HG02588 (cell line): ENCODE data around the gene RAP1A.
A peak's percentile ranks its signal among the peaks of the same experiment; 100 is the strongest.
"Not testable (repeated sequence)": the region's sequence is repeated elsewhere in the genome, so short reads cannot be mapped to it uniquely, and the experiment has no call there.

Experiments used
- ATAC-seq: cut with Tn5 transposase; IDR thresholded peaks from one replicate; pipeline ENCODE4 v1.9.1; 2021; ENCODE audit warnings: mild to moderate bottlenecking, moderate library complexity; ENCODE audit not compliant: unreplicated experiment

The RAP1A gene

DNA sequence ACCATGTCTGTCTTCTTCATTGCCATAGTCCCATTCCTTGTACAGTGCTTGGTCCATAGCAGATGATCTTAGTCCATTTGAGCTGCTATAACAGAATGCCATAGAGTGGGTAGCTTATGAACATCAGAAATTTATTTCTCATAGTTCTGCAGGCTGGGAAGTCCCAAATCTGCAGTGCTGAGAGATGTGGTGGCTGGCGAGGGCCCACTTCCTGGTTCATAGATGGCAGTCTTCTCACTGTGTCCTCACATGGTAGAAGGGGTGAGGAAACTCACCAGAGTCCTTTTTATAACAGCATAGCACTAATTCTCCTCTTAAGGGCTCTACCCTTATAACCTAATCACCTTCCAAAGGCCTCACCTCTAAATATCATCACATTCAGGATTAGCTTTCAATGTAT lies 23.1 kb upstream of the RAP1A start:
- ATAC-seq = no peak

DNA sequence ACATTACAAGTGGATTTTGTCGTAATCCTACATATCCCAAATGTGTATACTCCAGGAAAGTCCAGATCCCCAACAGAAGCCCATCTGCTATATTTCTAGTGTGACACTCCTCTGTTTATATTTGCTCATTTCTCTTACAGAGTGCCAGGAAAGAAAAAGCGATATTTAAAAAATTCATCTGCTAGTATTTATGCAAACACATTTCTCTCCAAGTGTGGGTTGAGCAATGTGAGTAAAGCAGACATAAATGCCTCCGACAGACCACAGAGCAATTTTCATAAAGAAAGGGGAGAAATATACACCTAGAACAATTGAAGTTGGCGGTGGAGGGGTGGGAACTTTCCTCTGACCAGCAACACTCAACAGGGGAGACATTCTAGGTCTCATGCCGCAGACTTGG lies 22.2 kb upstream of the RAP1A start:
- ATAC-seq = no peak

DNA sequence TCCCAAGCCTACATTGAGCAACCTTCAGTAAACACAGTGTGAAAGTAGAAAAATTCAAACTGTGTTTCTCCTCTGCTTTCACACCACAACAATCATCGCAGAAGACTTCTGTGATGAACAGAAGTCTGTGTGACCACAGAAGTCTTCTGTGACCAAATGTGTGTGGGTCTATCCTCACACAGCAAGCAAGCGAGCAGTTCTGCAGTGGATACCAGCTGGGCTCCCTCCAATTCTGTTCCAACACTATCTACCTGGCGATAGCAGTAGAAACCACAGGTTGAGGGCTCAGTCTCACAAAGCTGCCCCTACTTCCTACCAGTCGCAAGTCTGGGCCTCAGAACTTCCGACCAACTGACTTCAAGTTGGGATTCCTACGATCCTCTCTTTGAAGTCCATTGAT lies 21.0 kb upstream of the RAP1A start:
- ATAC-seq = no peak

DNA sequence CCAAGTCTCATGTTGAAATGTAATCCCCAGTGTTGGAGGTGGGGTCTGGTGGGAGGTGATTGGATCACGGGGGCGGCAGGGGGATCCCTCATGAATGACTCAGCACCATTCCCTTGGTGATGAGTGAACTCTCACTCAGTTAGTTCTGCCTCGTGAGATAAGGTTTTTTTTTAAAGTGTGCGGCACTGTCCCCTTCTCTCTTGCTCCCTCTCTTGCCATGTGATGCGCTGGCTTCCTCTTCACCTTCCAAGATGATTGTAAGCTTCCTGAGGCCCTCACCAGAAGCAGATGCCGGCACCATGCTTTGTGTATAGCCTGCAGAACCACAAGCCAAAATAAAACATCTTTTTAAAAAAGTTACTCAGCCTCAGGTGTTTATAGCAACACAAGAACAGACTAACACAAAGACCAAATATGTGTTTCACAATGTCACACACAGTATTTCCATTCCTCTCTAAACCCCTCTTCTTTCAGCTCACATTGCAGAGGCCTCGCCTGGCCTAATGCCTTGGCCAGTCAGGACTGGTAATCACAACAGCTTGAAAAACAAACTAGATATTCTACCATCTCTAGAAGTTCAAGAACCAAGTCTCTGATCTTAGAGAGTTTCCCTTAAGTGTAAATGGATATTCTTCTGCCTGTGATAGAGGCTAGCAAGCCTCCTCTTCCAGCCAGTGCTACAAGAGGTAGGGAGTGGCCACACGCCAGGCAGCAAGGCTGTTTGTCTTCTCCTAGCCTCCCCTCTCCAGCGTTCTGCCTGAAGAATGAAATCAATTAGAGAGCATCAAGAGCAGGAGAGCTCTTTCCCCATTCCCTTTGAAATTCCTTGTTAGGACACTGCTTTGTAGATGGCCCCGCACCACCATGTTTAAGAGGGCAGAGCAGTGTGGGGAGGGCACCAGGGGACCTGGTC lies 19.6 kb upstream of the RAP1A start:
- ATAC-seq = peak; percentile 8

DNA sequence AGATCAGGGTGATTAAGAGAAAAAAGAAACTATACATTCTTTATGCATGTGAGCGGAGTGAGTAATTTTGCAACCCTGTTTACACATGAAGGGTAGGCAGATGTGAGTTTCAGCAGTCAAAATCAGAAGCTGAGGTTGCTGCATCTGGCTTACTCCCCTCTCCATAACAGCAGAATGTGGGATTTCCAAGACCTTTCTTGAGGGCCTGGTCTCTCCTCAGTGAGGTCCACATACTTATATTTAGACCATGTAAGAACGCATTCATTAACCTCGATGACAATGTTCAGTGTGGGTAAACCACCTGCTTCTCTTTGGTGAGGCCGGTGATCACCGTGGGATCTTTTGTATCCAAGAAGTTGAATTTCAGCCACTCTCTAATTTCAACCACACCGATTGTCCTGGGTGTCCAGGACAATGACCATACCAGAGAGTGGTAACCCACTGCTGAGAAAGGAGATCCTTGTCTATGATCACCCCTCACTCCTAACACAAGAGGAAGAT lies 18.7 kb upstream of the RAP1A start:
- peak; percentile 68 for ATAC-seq

DNA sequence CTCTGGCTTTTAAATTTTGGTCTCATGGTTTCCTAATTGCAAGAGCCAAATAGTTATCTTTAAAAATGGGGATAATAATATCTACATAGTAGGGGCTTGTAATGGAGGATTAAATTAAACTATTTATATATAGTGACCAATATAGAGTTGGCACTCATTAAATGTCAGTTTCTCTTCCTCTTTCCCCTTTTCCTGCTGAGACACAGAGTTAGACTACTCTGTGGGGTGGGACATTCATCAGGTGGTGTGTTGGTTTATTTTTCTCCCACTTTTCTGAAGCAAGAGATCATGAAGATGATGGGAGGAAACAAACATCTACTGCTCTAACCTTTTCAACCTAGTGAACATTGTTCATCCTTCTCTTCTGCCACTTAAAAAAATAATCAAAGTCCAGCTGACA lies 17.3 kb upstream of the RAP1A start:
- no peak for ATAC-seq

DNA sequence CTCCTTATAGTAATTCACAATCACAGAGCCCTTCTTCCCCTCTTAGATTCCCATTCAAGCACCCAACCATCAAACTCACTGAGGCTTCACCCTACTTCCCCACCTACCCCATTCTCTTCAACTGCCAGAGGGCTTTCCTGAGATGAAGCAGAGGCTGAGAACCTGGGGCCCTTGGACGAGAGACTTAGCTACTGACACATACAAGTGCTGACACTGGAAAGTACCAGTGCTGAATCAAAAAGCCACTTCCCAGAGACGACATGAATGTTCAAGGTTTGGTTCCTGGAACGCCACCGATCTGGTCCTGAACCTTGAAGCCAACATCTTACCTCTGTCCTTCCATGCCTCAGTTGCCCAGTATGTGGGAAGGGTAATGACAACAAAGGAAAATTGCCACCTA lies 16.6 kb upstream of the RAP1A start:
- ATAC-seq = no peak

DNA sequence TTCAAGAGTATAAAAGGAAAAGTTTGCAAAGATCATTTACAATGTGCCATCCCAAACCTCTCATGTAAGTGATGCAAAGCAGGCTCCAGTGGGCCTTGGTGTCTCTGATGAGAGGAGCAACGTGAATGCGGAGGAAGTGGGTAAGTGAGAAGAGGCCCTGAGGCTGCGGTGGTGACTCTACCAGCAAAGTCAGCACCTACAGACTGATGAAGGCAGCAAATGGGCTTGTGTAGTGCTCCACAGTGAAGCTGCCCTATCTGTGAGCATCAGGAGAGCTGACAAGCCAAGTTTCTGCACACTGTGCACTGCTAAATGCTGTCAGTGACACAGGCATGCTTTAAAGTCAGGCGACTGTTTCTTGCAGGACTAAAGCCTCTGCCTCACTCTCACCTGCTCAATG lies 15.6 kb upstream of the RAP1A start:
- peak; percentile 28 for ATAC-seq

DNA sequence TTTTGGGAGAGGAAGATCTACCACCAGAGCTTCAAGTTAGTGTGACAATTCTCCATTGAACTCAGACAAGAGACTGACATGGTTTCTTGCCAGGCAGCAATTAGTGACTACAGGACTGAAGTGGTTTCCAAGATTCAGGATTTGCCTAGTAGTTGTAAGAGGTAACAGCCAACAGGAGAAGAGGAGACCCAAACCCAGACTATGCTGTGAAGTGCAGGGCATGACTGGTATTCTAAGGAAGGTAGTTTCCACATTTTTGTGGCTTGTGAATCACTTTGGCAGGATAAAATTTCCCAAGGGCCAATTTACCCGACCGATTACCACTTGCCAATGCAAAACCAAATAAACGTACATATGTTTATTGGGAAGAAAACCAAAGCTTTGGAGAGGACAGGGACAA lies 14.7 kb upstream of the RAP1A start:
- no peak for ATAC-seq

DNA sequence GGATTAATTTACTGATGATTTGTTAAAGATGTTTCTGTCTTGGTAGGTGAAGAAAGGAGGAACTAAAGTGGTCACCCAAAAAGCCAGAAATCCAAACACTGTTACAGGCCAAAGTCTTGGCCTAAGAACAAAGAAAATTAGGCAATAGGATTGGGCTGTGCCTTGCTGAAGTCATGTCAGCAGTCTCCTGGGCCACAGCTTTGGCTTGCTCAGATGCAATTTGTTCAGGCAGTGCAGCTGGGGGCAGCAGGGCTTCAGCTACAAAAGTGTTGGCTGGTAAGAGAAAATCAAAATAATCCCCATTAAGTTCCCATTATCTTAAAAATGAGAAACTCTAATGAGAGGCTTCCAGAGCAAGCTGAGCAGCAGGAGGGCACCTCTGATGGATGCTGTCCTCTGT lies 14.0 kb upstream of the RAP1A start:
- ATAC-seq = no peak

DNA sequence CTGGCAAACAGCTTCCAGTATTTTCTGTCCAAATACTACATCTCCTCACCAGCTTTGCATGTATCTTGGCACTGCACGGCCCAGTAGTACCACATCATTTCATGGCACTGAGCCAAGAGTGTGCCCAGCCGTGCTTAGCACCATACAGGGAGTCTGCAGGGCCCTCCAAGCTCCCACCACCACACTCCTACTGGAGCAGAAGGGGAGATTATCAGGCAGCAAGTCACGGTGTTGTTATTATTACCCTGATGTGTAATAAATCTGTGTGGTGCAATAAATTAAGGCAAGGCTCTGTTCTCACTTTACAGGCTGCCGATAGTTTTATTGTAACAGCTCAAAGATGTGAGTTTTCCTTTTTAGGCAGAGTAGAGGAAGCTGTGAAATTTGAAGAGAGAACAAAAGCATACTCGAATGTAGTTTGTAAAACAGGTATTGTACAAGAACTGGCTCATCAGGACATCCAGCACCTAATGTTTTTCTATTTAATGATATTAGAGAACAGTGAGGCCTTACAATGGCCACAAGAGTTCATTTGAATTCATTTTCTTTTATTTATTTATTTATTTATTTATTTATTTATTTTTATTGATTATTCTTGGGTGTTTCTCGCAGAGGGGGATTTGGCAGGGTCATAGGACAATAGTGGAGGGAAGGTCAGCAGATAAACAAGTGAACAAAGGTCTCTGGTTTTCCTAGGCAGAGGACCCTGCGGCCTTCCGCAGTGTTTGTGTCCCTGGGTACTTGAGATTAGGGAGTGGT lies 13.0 kb upstream of the RAP1A start:
- not testable (repeated sequence) for ATAC-seq

DNA sequence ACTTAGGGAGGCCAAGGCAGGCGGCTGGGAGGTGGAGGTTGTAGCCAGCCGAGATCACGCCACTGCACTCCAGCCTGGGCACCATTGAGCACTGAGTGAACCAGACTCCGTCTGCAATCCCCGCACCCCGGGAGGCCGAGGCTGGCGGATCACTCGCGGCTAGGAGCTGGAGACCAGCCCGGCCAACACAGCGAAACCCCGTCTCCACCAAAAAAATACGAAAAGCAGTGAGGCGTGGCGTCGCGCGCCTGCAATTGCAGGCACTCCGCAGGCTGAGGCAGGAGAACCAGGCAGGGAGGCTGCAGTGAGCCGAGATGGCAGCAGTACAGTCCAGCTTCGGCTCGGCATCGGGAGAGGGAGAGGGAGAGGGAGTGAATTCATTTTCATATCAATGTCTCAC lies 11.1 kb upstream of the RAP1A start:
- ATAC-seq = not testable (repeated sequence)

DNA sequence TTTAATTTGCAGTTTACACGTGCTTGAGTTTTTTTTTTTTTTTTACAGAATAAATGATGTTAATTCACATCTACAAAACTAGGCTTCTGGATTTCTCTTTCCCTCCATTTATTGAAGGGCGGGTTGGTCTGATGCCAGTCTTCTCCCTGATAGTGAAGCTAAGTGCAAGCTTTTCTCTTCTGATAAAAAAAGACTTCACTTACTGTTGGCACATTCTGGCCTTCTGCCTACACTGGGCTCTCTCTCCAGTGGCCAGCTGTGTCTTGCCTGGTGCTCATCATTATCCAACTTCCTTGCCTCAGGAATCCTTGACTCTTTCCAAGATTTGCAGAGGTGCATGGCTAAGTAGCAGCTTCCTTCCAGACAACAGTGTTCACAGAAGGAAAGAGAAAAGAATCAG lies 7.6 kb upstream of the RAP1A start:
- no peak for ATAC-seq

DNA sequence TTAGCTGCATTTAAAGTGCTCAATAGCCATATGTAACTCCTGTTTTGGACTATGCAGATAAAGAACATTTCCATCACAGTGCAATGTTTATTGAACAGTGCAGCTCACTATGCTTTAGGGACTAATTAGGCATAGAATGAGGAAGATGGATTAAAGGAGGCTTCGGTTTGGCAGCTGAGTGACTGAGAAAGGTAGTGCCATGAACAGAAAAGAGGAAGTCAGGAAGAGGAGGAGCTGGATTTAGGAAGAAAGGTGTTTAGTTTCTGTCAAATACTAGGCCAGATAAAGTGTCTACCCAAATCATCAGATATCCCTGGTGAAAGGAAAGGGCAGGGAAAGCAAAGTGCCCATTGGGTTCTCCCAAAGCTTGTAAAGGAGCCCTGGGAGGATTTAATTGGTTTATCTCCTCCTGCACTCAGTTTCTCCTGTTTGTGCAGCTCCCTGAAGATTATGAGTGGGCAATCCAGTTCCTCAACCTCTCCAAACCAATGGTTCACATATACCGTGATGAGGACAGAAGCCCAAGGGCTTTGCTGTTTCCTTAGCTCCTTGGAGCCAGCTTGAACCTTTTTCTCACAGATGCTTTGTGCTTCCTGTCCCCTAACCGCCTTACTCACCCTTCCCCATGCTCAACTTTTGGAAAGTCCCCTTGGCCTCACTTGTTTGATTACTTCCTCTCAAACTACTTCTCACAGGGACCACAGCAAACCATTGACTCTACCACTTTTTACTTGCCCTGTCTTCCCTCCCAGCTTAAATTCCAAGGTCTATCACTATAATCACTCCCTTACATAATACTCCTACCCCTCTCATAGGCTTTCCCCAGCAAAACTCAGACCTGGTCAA lies 3.5 kb upstream of the RAP1A start:
- peak; percentile 52 for ATAC-seq

DNA sequence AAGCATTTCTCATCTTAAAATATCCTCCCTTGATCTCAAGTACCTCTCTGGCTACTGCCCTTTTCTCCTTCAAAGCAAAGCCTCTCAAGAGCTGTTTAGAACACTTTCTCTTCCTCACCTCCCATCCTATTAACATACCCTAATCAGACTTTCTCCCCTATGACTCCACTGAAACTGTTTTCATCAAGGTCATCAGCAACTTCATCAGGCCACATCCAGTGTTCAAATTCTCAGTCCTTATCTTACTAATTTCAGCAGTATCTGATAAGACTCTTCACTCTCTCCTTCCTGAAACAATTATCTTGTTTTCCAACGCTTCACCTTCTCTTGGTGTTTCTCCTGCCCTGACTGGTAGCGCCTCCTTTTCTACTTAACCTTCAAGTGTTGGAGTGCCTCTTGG lies 1.5 kb upstream of the RAP1A start:
- no peak for ATAC-seq

DNA sequence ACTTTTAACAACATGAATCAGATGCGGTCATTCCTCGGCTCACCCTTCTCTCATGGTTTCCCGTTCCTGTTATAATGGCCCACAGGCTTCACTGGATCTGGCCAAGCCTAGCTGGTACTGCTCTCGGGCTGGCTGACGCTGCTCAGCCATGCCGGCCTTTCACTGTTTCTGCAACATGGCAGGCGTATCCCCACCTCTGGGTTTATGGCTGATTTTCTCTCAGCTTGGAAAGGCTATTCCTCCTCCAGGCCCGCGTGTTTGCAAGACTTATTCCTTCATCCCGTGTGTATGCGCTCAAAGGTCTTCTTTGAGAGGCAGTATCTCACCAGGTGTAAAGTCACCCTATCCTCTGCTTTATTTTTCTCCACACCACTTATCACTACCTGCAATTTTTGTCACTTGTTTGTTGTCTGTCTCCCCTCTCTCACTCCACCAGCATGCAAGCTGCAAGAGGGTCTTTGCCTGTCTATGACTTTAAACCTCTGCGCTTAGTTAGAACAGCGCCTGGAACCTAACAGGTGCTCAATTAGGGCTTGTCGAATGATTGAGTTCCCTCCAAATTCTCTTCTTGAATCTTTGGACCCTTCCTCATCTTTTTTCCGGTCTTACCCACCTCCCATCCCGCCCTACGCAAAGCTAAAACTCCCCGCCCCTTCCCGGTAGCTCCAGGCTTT lies 491 bp upstream of the RAP1A start:
- ATAC-seq = no peak

DNA sequence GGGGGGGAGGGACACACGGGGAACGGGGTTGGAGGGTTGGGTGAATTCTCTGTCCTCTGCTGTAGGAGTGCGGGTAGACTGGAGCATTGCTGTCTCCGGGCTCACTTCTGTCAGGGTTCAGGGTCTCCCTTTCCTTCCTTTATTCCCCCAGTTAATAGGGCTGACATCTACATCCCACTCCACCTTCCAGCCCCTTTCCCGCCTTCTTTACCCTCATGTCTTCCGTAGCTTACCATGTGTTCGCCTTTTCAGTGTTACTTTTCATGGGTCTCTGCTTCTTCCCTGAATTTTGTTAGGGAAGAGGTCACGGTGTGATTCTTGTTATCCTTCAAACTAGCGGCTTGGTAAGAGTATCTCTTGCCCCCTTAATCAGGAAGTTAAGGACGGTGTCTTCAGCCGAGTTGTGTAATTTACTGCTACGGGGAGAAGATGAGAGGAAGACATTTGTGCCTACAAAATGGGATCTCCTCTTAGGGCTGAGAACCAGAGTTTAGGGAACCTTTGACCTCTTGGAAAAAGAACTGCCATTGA lies 917 bp downstream of the RAP1A start:
- ATAC-seq = peak; percentile 10

DNA sequence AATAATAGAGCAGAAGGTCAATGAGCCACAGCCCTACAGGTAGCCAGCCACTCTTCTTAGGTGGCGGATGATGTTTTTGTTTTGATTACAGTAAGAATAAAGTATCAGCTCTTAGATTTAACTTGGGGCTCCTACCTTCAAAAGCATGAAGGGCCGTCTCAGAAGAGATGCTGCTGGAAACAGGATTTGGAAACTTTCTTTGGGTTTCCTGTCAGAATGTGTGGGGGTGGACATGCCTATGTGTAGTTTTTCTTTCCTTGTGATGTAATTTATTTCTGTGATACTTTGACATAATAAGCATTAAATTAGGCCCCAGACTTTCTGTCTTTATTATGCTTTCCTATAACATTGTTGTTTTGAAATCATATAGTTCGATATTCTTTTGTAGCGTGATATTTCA lies 1.5 kb downstream of the RAP1A start:
- ATAC-seq = no peak

DNA sequence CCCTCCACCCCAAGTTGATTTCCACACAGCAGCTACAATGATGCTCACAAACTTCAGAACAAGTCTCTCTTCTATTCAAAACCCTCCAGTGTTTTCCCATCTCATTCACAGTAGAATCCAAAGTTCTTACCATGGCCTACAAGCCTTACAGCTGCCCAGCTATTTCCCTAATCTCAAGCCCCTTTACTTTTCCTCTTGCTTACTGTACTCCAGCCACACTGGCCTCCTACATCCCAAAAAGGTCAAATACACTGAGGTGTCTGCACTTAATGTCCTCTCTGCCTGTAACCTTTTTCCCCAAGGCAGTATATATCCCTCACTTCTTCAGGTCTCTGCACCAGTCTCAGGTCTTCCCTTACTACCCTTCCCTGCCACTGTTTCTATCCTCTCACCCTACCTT lies 2.6 kb downstream of the RAP1A start:
- ATAC-seq = no peak

DNA sequence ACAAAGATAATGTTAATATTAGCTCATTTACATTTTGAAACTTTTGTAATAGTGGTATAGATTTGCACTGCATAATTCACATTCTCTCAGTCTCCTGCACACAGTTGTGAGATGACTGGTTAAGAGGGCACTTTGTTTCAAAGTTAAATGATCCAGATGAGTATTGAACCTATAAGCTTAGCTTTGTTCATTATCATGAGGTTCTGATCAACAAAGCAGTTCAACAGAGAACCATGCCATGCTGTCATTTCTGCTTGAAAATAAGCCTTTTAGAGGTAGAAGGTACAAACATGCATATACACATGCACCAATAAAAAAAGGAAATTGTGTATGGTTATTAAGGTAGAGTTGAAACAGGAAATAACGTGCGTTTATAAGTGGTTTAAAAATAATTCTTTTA lies 4.8 kb downstream of the RAP1A start:
- no peak for ATAC-seq
